Stimulated activated CD4-positive, alpha-beta T cell treated with anti-CD3 and anti-CD28 coated beads, Interleukin-2, amount 100 ng/mL, for 4 hours (primary cell): ENCODE measurements around the gene SOCS2.
A peak's percentile ranks its signal among the peaks of the same experiment; 100 is the strongest.
"Not testable (repeated sequence)": the region's sequence is repeated elsewhere in the genome, so short reads cannot be mapped to it uniquely, and the experiment has no call there.

Experiments
- DNase-seq: peaks from one replicate; pipeline ENCODE4 v3.0.0-alpha.2; 2020; ENCODE audit warnings: low read depth

The SOCS2 gene

DNA sequence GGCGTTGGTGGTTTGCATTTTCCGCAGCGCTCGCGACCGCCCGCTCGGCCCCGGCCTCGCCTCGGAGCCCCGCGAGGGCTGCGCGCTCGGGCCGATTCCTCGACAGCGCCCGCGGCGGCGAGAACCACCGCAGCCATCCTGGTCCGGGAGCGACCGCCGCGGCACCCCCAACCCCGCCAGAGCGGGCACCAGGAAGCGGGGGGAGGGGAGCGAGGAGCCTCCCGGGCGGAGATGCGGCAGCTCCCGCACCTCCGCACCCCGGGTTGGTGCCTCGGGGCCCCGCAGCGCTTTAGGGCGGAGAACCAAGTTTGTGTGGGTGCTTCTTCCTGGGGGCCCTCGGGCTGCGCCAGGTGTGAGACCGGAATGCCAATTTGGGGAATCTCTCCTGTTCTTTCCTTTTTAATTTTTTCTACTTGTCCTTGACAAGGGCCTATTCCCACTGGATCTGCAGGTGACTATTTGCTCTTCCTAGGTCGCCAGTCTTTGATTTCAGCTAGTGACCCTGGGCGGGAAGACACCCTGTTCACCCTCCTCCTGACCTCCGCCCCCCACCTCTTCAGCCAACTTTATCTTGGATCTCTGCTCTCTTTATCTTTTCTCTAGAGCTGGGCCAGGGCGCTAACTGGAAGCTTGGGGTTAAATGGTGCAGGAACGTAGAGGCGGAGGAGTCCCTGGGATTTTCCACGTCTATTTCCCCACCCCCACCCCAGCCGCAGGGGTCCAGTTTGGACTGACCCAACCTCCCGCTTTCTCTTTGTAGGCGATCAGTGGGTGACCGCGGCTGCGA lies at the start of gene SOCS2:
Gene SOCS2 (plus strand): TSS at position 751 of the 787 bp plus-strand sequence. CDS start 223 bp downstream, outside the sequence.
- DNase-seq = peak; percentile 11

DNA sequence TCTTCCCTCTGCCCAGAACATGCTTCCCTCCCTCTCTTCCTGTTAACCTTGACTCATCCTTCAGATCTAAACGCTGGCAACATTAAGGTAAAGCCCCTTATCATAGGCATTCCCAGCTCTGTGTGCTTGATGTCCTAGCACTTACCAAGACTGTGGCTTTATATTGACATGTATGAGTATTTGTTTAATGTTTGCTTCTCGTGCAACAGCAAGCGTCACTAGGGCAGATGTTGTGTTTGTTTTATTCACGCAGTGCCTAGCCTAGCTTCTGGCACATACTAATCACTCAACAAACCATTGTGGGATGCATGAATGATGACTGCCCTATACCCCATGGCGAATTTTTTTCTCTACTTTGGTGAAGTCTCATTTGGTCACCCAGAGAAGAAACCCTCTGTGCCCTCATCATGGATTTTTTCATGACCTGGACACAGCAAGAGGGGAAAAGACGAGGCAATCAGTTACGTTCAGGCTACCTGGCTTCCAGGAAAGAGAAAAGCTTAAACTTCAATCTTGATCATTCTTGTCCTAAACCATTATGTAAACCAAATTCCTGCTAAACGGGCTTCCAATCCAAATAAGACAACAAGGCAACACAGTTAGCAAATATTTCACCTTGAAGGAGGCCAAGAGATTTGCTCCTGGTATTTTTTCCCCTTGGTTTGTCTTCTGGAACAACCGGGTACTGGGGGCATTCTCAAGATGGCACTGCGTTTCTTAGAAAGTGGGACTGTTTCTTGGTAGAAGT lies 47.9 kb upstream of the SOCS2 start:
- no peak for DNase-seq

- DNase-seq = no peak
These were observed 45.6 kb upstream of the SOCS2 start for GRCh38 chr12:93526786-93527428.

GRCh38 chr12:93530358-93530757 lies 42.1 kb upstream of the SOCS2 start:
- no peak for DNase-seq

GRCh38 chr12:93533310-93533709 lies 39.2 kb upstream of the SOCS2 start:
- no peak for DNase-seq

GRCh38 chr12:93536111-93536765 lies 36.2 kb upstream of the SOCS2 start:
- DNase-seq = no peak

DNA sequence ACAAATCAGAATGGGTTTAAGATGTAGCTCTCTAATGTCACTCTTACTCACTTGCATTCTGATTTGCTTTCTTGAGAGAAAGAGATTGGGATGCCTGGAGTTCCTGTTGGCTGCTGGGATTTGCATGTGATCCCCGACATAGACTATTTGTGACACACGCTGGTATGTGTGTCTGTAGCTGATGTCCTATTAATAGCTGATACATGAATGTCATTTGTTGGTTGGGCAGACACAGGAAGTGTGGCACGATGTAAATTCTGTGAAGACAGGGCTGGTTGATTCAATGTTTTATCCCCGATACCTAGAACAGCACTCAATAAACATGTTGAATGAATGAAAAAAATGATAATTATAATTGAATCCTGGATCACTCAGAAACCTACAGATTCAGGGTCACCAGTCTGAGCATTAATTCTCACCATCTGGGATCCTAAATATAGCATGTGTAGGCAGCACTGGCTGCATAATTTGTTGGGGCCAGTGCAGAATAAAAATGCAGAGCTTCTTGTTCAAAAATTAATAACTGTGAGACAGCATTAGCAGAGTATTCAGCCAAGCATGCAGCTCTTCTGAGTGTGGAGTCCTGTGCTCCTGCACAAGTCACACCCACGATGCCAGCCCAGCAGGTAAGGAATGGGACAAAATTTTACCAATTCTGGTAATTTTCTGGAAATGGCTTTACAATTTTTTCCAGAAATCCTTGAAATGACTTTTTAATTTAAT lies 35.5 kb upstream of the SOCS2 start:
- DNase-seq = no peak

- no peak for DNase-seq
These were observed 34.7 kb upstream of the SOCS2 start for GRCh38 chr12:93537769-93538168.

GRCh38 chr12:93539821-93540220 lies 32.7 kb upstream of the SOCS2 start:
- DNase-seq = no peak

DNA sequence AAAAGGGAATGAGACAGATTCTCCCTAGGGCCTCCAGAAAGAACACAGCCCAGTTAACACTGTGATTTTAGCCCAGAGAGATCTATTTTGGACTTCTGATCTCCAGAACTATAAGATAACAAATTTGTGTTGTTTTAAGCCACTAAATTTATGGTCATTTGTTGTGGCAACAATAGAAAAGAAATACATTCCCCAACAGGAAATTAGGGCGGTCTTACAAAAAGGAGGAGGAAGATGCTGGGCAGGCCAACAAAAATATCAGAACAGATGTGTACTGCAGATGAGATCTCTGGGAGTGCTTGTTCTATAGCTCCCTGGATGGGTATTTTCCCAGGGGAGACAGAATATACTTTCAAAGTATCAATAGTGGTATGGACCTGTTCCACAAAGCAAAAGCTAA lies 32.0 kb upstream of the SOCS2 start:
- DNase-seq = no peak

DNA sequence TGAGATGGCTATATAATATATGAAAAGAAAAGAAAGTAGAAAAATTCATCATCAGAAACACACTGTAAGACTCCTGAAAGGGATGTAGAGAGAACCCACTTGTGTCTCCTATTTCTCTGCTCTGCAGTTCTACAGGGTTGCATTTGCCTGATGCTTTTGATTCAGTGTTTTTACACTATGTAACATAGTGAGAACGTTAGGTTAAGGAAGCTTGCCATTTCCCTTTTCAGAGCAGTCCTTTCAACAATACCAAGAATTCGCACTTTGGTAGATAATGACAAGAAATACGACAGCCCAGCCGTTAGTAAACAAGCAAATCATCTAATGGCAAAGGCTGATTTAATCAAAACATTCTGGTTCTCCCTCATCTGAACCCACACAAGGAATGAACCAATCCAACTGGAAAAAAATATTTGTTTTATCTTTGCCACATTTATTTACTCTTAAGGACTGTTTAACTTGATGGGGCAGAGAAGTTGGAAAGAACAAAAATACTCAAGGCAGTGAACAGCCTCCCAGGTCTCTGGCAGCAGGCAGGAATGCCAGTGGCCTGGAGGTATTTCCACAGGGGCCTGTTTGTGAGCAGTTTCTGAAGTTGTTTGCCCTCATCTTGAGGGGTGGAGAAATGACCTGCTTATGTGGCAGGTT lies 30.8 kb upstream of the SOCS2 start:
- DNase-seq = no peak

- no peak for DNase-seq
These were observed 24.7 kb upstream of the SOCS2 start for GRCh38 chr12:93547778-93548177.

- DNase-seq = no peak
These were observed 23.3 kb upstream of the SOCS2 start for GRCh38 chr12:93549174-93549573.

GRCh38 chr12:93550748-93551611 lies 21.5 kb upstream of the SOCS2 start:
- no peak for DNase-seq

GRCh38 chr12:93552427-93552826 lies 20.0 kb upstream of the SOCS2 start:
- no peak for DNase-seq

DNA sequence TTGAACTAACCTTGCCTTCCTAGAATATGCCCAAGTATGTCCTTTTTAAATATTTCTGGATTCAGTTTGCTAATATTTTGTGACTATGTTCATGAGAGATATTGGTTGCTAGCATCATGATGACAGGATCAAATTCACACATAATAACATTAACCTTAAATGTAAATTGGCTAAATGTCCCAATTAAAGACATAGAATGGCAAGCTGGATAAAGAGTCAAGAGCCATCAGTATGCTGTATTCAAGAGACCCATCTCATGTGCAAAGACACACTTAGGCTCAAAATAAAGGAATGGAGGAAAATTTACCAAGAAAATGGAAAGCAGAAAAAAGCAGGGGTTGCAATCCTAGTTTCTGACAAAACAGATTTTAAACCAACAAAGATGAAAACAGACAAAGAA lies 14.6 kb upstream of the SOCS2 start:
- DNase-seq = not testable (repeated sequence)

DNA sequence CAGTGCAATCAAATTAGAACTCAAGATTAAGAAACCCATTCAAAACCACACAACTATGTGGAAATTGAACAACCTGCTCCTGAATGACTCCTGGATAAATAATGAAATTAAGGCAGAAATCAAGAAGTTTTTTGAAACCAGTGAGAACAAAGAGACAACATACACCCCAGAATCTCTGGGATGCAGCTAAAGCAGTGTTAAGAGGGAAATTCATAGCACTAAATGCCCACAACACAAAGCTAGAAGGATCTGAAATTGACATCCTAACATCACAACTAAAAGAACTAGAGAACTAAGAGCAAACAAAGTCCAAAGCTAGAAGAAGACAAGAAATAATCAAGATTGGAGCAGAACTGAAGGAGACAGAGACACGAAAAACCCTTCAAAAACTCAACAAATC lies 13.8 kb upstream of the SOCS2 start:
- DNase-seq = not testable (repeated sequence)

DNA sequence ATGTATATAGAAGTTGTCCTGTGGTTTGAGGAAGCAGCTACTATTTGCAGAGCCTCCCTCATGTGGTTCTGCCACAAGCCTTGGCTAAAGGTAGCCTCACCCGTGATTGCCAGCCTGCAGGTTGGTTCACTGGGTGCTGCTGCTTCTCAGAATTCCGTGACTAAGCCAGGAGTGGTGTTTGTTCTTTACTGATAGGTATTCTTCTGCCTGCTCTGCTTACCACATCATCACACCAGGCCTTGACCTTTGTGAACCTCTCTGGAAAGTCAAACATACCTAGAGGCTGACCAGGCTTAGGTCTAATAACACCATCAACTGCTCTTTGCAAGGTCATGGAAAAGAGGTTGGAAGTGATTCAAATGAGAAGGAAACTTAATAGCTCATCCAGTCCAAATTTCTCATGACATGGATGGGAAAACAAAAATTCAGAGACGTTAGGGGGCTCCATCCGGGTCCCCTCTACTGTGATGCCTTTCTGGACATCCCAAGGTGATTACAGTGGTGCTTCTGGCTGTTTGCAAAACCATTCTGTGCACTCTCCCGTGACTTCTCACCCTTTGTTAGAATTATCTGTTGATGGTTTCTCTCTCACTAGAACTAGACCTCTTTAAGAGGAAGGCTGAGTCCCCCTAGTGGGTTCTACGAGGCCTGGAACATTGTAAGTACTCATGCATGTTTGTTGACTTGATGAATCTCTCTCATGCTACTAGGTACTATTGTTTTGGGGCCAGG lies 8.5 kb upstream of the SOCS2 start:
- DNase-seq = no peak

GRCh38 chr12:93565760-93566159 lies 6.7 kb upstream of the SOCS2 start:
- no peak for DNase-seq

- no peak for DNase-seq
These were observed 5.3 kb upstream of the SOCS2 start for GRCh38 chr12:93567174-93567573.
